Neural progenitor cell (in vitro differentiated cells): ENCODE results near the gene WFS1. TPM values are rescaled to one million over a fixed set of nuclear protein-coding genes. Genes with fewer than 3 reads are reported as not detected.

Experiments
- DNase-seq: peaks from one replicate; pipeline ENCODE4 v3.0.0-alpha.2; 2016; ENCODE audit warnings: low spot score
- H2AFZ ChIP-seq: fragments of 200-600 bp; sonication (generic); replicated peaks from 2 replicates; pipeline ENCODE4 v1.6.1; 2016; ENCODE audit warnings: antibody characterized with exemption
- H3F3A ChIP-seq: fragments of 200-600 bp; sonication (generic); 2 replicates; pipeline ENCODE4 v1.6.1; 2016; ENCODE audit warnings: antibody characterized with exemption, low read depth
- H3K27ac ChIP-seq: fragments of 200-600 bp; sonication (generic); 2 replicates; pipeline ENCODE4 v1.5.1; 2016; ENCODE audit warnings: mild to moderate bottlenecking
- H3K27me3 ChIP-seq: fragments of 200-600 bp; sonication (generic); 2 replicates; pipeline ENCODE4 v1.6.1; 2016; ENCODE audit warnings: mild to moderate bottlenecking, moderate library complexity
- H3K36me3 ChIP-seq: fragments of 200-600 bp; sonication (generic); 2 replicates; pipeline ENCODE4 v1.5.1; 2016
- H3K4me1 ChIP-seq: fragments of 200-600 bp; sonication (generic); 2 replicates; pipeline ENCODE4 v1.6.1; 2016; ENCODE audit warnings: mixed run types
- H3K4me2 ChIP-seq: fragments of 200-600 bp; sonication (generic); 2 replicates; pipeline ENCODE4 v1.6.1; 2016
- H3K4me3 ChIP-seq: fragments of 200-600 bp; sonication (generic); 2 replicates; pipeline ENCODE4 v1.5.1; 2016
- H3K79me2 ChIP-seq: fragments of 200-600 bp; sonication (generic); 2 replicates; pipeline ENCODE4 v1.6.1; 2016; ENCODE audit warnings: low read depth
- H3K9ac ChIP-seq: fragments of 200-600 bp; sonication (generic); 2 replicates; pipeline ENCODE4 v1.6.1; 2016
- H3K9me3 ChIP-seq: fragments of 200-600 bp; sonication (generic); 2 replicates; pipeline ENCODE4 v1.5.1; 2016; ENCODE audit warnings: low read depth
- H4K20me1 ChIP-seq: fragments of 200-600 bp; sonication (generic); 2 replicates; pipeline ENCODE4 v1.6.1; 2016; ENCODE audit warnings: low read depth
- H3K27ac Mint-ChIP-seq: 3 replicates; pipeline ENCODE4 v1.8.0; 2021; ENCODE audit warnings: mixed read lengths
- H3K27me3 Mint-ChIP-seq: 2 replicates; pipeline ENCODE4 v1.8.0; 2022; ENCODE audit warnings: low read depth, mild to moderate bottlenecking, inconsistent platforms, moderate library complexity, mixed read lengths; ENCODE audit not compliant: insufficient read depth
- H3K36me3 Mint-ChIP-seq: 3 replicates; pipeline ENCODE4 v1.8.0; 2021; ENCODE audit warnings: mixed read lengths
- H3K4me1 Mint-ChIP-seq: 3 replicates; pipeline ENCODE4 v1.8.0; 2021; ENCODE audit warnings: mixed read lengths
- H3K4me3 Mint-ChIP-seq: 3 replicates; pipeline ENCODE4 v1.8.0; 2021; ENCODE audit warnings: mild to moderate bottlenecking, moderate library complexity, mixed read lengths
- H3K9me3 Mint-ChIP-seq: 3 replicates; pipeline ENCODE4 v1.8.0; 2020; ENCODE audit warnings: mixed read lengths
- CTCF ChIP-seq: fragments of 200-600 bp; sonication (generic); IDR thresholded peaks from 2 replicates; pipeline ENCODE4 v1.5.1; 2017; ENCODE audit warnings: antibody characterized with exemption, mild to moderate bottlenecking
- EZH2 ChIP-seq: fragments of 200-600 bp; sonication (generic); IDR thresholded peaks from 2 replicates; pipeline ENCODE4 v1.6.1; 2017; ENCODE audit warnings: antibody characterized with exemption, mild to moderate bottlenecking, moderate library complexity
- EZH2phosphoT487 ChIP-seq: fragments of 200-600 bp; sonication (generic); IDR thresholded peaks from 2 replicates; pipeline ENCODE4 v1.6.1; 2017; ENCODE audit warnings: antibody characterized with exemption
- total RNA-seq: library from RNA; depleted of rRNA; stranded (reverse); fragments of >200 nt; gene quantifications from 2 replicates; pipeline ENCODE4 v1.2.3, GENCODE V29; 2015; ENCODE audit warnings: low replicate concordance

The WFS1 gene
- total RNA-seq, 1 donor from 2014 or later, result 8.8 TPM

GRCh38 chr4:6322067-6322760 lies 52.6 kb downstream of the WFS1 start:
- peaks cover 4% of the 10 kb centered on the region for H3K9me3 Mint-ChIP-seq
- H3K9me3 ChIP-seq, result no peaks in the 10 kb centered on the region
- no peak overlapping the region for H3K27ac ChIP-seq
- H3K27me3 Mint-ChIP-seq, result peaks cover 4% of the 10 kb centered on the region
- no peak overlapping the region for H3K27ac Mint-ChIP-seq
- no peak overlapping the region for H2AFZ ChIP-seq
- H3K4me1 Mint-ChIP-seq, result peaks cover 10% of the 10 kb centered on the region
- no peak for DNase-seq
- no peaks in the 10 kb centered on the region for H3K36me3 Mint-ChIP-seq
- no peak overlapping the region for H3K4me2 ChIP-seq
- peaks cover 10% of the 10 kb centered on the region for H3K4me1 ChIP-seq
- H4K20me1 ChIP-seq, result no peaks in the 10 kb centered on the region
- H3K36me3 ChIP-seq, result no peaks in the 10 kb centered on the region
- TF ChIP-seq EZH2 (no peak), EZH2phosphoT487 (no peak), CTCF (no peak)
- H3K27me3 ChIP-seq, result no peaks in the 10 kb centered on the region
- H3F3A ChIP-seq, result peaks cover 17% of the 10 kb centered on the region
- H3K79me2 ChIP-seq, result no peaks in the 10 kb centered on the region
- H3K9ac ChIP-seq, result no peak overlapping the region
- no peak overlapping the region for H3K4me3 ChIP-seq
- H3K4me3 Mint-ChIP-seq, result no peak overlapping the region

- Histone ChIP-seq H4K20me1 (no peaks in the 10 kb centered on the region), H3K79me2 (no peaks in the 10 kb centered on the region), H3K27me3 (no peaks in the 10 kb centered on the region), H3K9me3 (no peaks in the 10 kb centered on the region), H3K36me3 (no peaks in the 10 kb centered on the region), H3K4me1 (peaks cover 10% of the 10 kb centered on the region), H3K4me2 (no peak overlapping the region), H3K27ac (no peak overlapping the region), H3K4me3 (no peak overlapping the region), H3K9ac (no peak overlapping the region), H3F3A (peaks cover 17% of the 10 kb centered on the region), H2AFZ (no peak overlapping the region)
- Mint-ChIP-seq H3K4me3 (no peak overlapping the region), H3K9me3 (peaks cover 4% of the 10 kb centered on the region), H3K27ac (no peak overlapping the region), H3K36me3 (no peaks in the 10 kb centered on the region), H3K27me3 (peaks cover 5% of the 10 kb centered on the region), H3K4me1 (peaks cover 13% of the 10 kb centered on the region)
- TF ChIP-seq EZH2phosphoT487 (no peak), EZH2 (no peak), CTCF (no peak)
- no peak for DNase-seq
Measured at GRCh38 chr4:6322761-6323566, 53.3 kb downstream of the WFS1 start.

GRCh38 chr4:6324461-6324998 lies 54.9 kb downstream of the WFS1 start:
- H4K20me1 ChIP-seq, result no peaks in the 10 kb centered on the region
- H3K9me3 Mint-ChIP-seq, result peaks cover 4% of the 10 kb centered on the region
- H3K27me3 ChIP-seq, result no peaks in the 10 kb centered on the region
- no peak overlapping the region for H3K4me2 ChIP-seq
- peaks cover 10% of the 10 kb centered on the region for H3K4me1 ChIP-seq
- no peak overlapping the region for H3K4me3 ChIP-seq
- no peaks in the 10 kb centered on the region for H3K36me3 ChIP-seq
- H3K9ac ChIP-seq, result no peak overlapping the region
- no peaks in the 10 kb centered on the region for H3K36me3 Mint-ChIP-seq
- peaks cover 13% of the 10 kb centered on the region for H3K4me1 Mint-ChIP-seq
- peaks cover 6% of the 10 kb centered on the region for H3K27me3 Mint-ChIP-seq
- no peaks in the 10 kb centered on the region for H3K9me3 ChIP-seq
- H3K79me2 ChIP-seq, result no peaks in the 10 kb centered on the region
- no peak overlapping the region for H3K27ac ChIP-seq
- no peak for DNase-seq
- H3K27ac Mint-ChIP-seq, result no peak overlapping the region
- H2AFZ ChIP-seq, result peak overlapping the region; percentile 13
- H3F3A ChIP-seq, result peaks cover 17% of the 10 kb centered on the region
- H3K4me3 Mint-ChIP-seq, result no peak overlapping the region
- TF ChIP-seq EZH2phosphoT487 (no peak), CTCF (no peak), EZH2 (no peak)
